Measurements from ENCODE around the gene MVB12B.

- TF ChIP-seq POLR2A (IDR thresholded peaks at IDR 0.05) (no peak), EP300 (IDR thresholded peaks at IDR 0.05) (no peak)
- TF ChIP-seq, protein P1, sequence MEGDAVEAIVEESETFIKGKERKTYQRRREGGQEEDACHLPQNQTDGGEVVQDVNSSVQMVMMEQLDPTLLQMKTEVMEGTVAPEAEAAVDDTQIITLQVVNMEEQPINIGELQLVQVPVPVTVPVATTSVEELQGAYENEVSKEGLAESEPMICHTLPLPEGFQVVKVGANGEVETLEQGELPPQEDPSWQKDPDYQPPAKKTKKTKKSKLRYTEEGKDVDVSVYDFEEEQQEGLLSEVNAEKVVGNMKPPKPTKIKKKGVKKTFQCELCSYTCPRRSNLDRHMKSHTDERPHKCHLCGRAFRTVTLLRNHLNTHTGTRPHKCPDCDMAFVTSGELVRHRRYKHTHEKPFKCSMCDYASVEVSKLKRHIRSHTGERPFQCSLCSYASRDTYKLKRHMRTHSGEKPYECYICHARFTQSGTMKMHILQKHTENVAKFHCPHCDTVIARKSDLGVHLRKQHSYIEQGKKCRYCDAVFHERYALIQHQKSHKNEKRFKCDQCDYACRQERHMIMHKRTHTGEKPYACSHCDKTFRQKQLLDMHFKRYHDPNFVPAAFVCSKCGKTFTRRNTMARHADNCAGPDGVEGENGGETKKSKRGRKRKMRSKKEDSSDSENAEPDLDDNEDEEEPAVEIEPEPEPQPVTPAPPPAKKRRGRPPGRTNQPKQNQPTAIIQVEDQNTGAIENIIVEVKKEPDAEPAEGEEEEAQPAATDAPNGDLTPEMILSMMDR (IDR thresholded peaks at IDR 0.05) = no peak
These were observed 159.0 kb downstream of the MVB12B start for GRCh38 chr9:126485662-126486061.
